ENCODE measurements around the gene FOXQ1.

FOXQ1 gene

GRCh38 chr6:1310628-1311399 is 1.1 kb upstream of the FOXQ1 start:
- no peak for DNase-seq (ENCODE audit: low read depth in 1 of 2, low spot score in 1 of 2)
- TF ChIP-seq, protein P1, sequence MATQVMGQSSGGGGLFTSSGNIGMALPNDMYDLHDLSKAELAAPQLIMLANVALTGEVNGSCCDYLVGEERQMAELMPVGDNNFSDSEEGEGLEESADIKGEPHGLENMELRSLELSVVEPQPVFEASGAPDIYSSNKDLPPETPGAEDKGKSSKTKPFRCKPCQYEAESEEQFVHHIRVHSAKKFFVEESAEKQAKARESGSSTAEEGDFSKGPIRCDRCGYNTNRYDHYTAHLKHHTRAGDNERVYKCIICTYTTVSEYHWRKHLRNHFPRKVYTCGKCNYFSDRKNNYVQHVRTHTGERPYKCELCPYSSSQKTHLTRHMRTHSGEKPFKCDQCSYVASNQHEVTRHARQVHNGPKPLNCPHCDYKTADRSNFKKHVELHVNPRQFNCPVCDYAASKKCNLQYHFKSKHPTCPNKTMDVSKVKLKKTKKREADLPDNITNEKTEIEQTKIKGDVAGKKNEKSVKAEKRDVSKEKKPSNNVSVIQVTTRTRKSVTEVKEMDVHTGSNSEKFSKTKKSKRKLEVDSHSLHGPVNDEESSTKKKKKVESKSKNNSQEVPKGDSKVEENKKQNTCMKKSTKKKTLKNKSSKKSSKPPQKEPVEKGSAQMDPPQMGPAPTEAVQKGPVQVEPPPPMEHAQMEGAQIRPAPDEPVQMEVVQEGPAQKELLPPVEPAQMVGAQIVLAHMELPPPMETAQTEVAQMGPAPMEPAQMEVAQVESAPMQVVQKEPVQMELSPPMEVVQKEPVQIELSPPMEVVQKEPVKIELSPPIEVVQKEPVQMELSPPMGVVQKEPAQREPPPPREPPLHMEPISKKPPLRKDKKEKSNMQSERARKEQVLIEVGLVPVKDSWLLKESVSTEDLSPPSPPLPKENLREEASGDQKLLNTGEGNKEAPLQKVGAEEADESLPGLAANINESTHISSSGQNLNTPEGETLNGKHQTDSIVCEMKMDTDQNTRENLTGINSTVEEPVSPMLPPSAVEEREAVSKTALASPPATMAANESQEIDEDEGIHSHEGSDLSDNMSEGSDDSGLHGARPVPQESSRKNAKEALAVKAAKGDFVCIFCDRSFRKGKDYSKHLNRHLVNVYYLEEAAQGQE (IDR thresholded peaks at IDR 0.05; ENCODE audit: insufficient replicate concordance, low read depth): no peak
- TF ChIP-seq, protein P2, sequence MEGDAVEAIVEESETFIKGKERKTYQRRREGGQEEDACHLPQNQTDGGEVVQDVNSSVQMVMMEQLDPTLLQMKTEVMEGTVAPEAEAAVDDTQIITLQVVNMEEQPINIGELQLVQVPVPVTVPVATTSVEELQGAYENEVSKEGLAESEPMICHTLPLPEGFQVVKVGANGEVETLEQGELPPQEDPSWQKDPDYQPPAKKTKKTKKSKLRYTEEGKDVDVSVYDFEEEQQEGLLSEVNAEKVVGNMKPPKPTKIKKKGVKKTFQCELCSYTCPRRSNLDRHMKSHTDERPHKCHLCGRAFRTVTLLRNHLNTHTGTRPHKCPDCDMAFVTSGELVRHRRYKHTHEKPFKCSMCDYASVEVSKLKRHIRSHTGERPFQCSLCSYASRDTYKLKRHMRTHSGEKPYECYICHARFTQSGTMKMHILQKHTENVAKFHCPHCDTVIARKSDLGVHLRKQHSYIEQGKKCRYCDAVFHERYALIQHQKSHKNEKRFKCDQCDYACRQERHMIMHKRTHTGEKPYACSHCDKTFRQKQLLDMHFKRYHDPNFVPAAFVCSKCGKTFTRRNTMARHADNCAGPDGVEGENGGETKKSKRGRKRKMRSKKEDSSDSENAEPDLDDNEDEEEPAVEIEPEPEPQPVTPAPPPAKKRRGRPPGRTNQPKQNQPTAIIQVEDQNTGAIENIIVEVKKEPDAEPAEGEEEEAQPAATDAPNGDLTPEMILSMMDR (IDR thresholded peaks at IDR 0.05; ENCODE audit: insufficient read depth, low read length): no peak
- TF ChIP-seq SPI1 (IDR thresholded peaks at IDR 0.05; ENCODE audit: borderline replicate concordance, low read depth) (no peak), POLR2AphosphoS5 (IDR thresholded peaks at IDR 0.05; ENCODE audit: low read depth) (no peak), GABPA (IDR thresholded peaks at IDR 0.05; ENCODE audit: low read depth) (no peak)
- H3K27ac ChIP-seq (replicated peaks): no peak overlapping the region
- H3K27me3 ChIP-seq (ENCODE audit: insufficient read depth, poor library complexity, severe bottlenecking): peaks cover 58% of the 10 kb centered on the region
- peak overlapping the region; percentile 30 for H3K4me3 ChIP-seq (replicated peaks; ENCODE audit: insufficient read depth, low read length)

DNA sequence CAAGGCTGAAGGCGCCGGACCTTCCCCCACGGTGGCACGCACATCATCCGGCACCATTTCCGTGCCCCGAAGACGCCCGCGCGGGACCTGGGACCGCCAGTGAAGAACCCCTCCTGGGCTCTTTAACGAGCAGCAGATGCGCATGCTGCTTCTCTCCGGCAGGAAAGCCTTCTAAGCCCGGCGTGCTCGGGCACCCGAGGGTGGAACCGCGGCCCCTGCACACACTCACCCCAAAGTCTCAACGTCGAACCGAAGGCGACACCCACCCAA is 240 bp downstream of the FOXQ1 start:
- Histone ChIP-seq H3K27me3 (ENCODE audit: insufficient read depth, poor library complexity, severe bottlenecking) (peaks cover 64% of the 10 kb centered on the region), H3K4me3 (replicated peaks; ENCODE audit: insufficient read depth, low read length) (no peak overlapping the region), H3K27ac (replicated peaks) (no peak overlapping the region)
- TF ChIP-seq GABPA (IDR thresholded peaks at IDR 0.05; ENCODE audit: low read depth) (no peak), SPI1 (IDR thresholded peaks at IDR 0.05; ENCODE audit: borderline replicate concordance, low read depth) (no peak), POLR2AphosphoS5 (IDR thresholded peaks at IDR 0.05; ENCODE audit: low read depth) (no peak)
- TF ChIP-seq, protein P2 (IDR thresholded peaks at IDR 0.05; ENCODE audit: insufficient read depth, low read length): no peak
- TF ChIP-seq, protein P1 (IDR thresholded peaks at IDR 0.05; ENCODE audit: insufficient replicate concordance, low read depth): no peak
- no peak for DNase-seq (ENCODE audit: low read depth in 1 of 2, low spot score in 1 of 2)

- H3K4me3 ChIP-seq (replicated peaks; ENCODE audit: insufficient read depth, low read length): no peak overlapping the region
- no peak overlapping the region for H3K27ac ChIP-seq (replicated peaks)
- DNase-seq (ENCODE audit: low read depth in 1 of 2, low spot score in 1 of 2): peak; percentile 29 to 82
- peaks cover 64% of the 10 kb centered on the region for H3K27me3 ChIP-seq (ENCODE audit: insufficient read depth, poor library complexity, severe bottlenecking)
- TF ChIP-seq POLR2AphosphoS5 (IDR thresholded peaks at IDR 0.05; ENCODE audit: low read depth) (no peak), SPI1 (IDR thresholded peaks at IDR 0.05; ENCODE audit: borderline replicate concordance, low read depth) (peak; percentile 53; the same call in 1 of the 2 replicates), GABPA (IDR thresholded peaks at IDR 0.05; ENCODE audit: low read depth) (no peak)
Measured at GRCh38 chr6:1312473-1313367, 822 bp downstream of the FOXQ1 start.

DNA sequence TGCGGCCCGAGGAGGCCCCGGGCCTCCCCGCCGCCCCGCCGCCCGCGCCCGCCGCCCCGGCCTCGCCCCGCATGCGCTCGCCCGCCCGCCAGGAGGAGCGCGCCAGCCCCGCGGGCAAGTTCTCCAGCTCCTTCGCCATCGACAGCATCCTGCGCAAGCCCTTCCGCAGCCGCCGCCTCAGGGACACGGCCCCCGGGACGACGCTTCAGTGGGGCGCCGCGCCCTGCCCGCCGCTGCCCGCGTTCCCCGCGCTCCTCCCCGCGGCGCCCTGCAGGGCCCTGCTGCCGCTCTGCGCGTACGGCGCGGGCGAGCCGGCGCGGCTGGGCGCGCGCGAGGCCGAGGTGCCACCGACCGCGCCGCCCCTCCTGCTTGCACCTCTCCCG is 1.5 kb downstream of the FOXQ1 start:
- TF ChIP-seq, protein P1 (IDR thresholded peaks at IDR 0.05; ENCODE audit: insufficient replicate concordance, low read depth): no peak
- no peak for TF ChIP-seq GABPA (IDR thresholded peaks at IDR 0.05; ENCODE audit: low read depth)
- no peak for TF ChIP-seq SPI1 (IDR thresholded peaks at IDR 0.05; ENCODE audit: borderline replicate concordance, low read depth)
- no peak for TF ChIP-seq POLR2AphosphoS5 (IDR thresholded peaks at IDR 0.05; ENCODE audit: low read depth)
- TF ChIP-seq, protein P2 (IDR thresholded peaks at IDR 0.05; ENCODE audit: insufficient read depth, low read length): no peak
- Histone ChIP-seq H3K27ac (replicated peaks) (no peak overlapping the region), H3K4me3 (replicated peaks; ENCODE audit: insufficient read depth, low read length) (no peak overlapping the region)

More for the DNA sequence above, 1.5 kb downstream of the FOXQ1 start:
- DNase-seq (ENCODE audit: low read depth in 1 of 2, low spot score in 1 of 2): no peak
- peaks cover 64% of the 10 kb centered on the region for H3K27me3 ChIP-seq (ENCODE audit: insufficient read depth, poor library complexity, severe bottlenecking)

Data from HL-60 (cell line).